NCI-H82 treated with DMSO at 0.1 percent for 48 hours (cell line): ENCODE data around the gene PHOSPHO1.
"Not testable (repeated sequence)": the region's sequence is repeated elsewhere in the genome, so short reads cannot be mapped to it uniquely, and the experiment has no call there.

Experiments used
- DNase-seq: peaks from one replicate; lab custom pipeline; 2025; ENCODE audit not compliant: unreplicated experiment; lab: John Stamatoyannopoulos, UW

The PHOSPHO1 gene

GRCh38 chr17:49193513-49194296 lies 36.9 kb downstream of the PHOSPHO1 start:
- peak; percentile 64 for DNase-seq

- DNase-seq, result peak; percentile 93
Measured at GRCh38 chr17:49191917-49192741, 38.5 kb downstream of the PHOSPHO1 start.

GRCh38 chr17:49191409-49191916 lies 39.1 kb downstream of the PHOSPHO1 start:
- no peak for DNase-seq

GRCh38 chr17:49190932-49191331 lies 39.7 kb downstream of the PHOSPHO1 start:
- DNase-seq, result no peak

- DNase-seq, result no peak
Measured at GRCh38 chr17:49187301-49187700, 43.3 kb downstream of the PHOSPHO1 start.

- DNase-seq, result not testable (repeated sequence)
Measured at GRCh38 chr17:49185381-49185780, 45.2 kb downstream of the PHOSPHO1 start.

- not testable (repeated sequence) for DNase-seq
Measured at GRCh38 chr17:49184522-49184921, 46.1 kb downstream of the PHOSPHO1 start.

GRCh38 chr17:49183801-49184200 lies 46.8 kb downstream of the PHOSPHO1 start:
- no peak for DNase-seq

- no peak for DNase-seq
Measured at GRCh38 chr17:49183341-49183740, 47.2 kb downstream of the PHOSPHO1 start.

GRCh38 chr17:49180998-49181635 lies 49.5 kb downstream of the PHOSPHO1 start:
- DNase-seq, result no peak

- DNase-seq, result peak; percentile 70
Measured at GRCh38 chr17:49180303-49180702, 50.3 kb downstream of the PHOSPHO1 start.

GRCh38 chr17:49175978-49176377 lies 54.6 kb downstream of the PHOSPHO1 start:
- DNase-seq, result not testable (repeated sequence)
